Retinal pigment epithelial cell (primary cell): ENCODE measurements around the gene EIF6.

Source experiments
- DNase-seq: peaks from one replicate; pipeline ENCODE4 v3.0.0-alpha.2; 2010; ENCODE audit warnings: low read depth
- H3K4me3 ChIP-seq: 2 replicates; pipeline ENCODE4 v1.5.1; 2011; ENCODE audit warnings: mild to moderate bottlenecking, low read length, control low read depth, moderate library complexity
- TF ChIP-seq, protein P1 (sequence below): conservative IDR thresholded peaks from 2 replicates; pipeline ENCODE4 v1.5.1; 2011; ENCODE audit warnings: low read depth, low read length, control low read depth, inconsistent platforms

The EIF6 gene

DNA sequence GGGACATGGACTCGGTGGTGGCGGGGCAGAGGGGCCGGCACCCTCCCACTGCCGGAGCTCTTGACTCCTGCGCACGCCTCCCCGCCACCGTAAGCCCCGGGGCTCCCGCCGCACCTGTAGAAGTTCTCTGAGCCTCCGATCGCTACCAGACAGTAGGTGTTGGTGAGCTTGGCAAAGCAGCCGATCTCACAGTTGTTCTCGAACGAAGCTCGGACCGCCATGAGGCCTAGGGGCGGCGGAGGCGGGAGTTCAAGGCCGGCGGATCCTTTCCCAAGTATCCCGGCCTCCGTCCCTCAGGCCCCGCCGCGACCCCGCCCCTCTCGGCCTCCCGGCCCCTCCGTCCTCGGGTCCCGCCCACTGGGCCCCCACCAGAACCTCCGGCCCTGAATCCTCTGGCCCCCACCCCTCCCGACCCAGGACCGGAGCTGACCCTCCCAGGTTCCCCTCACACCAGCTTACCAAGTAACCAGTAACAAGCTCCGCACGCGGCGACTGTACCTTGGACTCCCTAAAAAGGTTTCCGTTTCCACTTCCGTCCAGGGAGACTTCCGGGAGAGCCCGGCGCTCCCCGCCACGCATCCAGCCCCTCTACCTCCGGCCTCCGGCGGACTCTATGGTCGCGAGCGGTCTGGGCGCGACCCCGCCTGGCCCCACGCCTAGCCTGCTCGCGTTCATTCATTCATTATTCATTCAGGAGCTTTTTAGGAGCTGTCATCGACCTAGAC, at the start of gene EIF6:
Gene EIF6, minus strand, starts transcription at position 506 of the 725 bp plus-strand sequence. Its CDS starts 285 bp downstream, at position 221.
- TF ChIP-seq, protein P1, sequence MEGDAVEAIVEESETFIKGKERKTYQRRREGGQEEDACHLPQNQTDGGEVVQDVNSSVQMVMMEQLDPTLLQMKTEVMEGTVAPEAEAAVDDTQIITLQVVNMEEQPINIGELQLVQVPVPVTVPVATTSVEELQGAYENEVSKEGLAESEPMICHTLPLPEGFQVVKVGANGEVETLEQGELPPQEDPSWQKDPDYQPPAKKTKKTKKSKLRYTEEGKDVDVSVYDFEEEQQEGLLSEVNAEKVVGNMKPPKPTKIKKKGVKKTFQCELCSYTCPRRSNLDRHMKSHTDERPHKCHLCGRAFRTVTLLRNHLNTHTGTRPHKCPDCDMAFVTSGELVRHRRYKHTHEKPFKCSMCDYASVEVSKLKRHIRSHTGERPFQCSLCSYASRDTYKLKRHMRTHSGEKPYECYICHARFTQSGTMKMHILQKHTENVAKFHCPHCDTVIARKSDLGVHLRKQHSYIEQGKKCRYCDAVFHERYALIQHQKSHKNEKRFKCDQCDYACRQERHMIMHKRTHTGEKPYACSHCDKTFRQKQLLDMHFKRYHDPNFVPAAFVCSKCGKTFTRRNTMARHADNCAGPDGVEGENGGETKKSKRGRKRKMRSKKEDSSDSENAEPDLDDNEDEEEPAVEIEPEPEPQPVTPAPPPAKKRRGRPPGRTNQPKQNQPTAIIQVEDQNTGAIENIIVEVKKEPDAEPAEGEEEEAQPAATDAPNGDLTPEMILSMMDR, result no peak
- peak; percentile 59 for DNase-seq
- H3K4me3 ChIP-seq, result peak within 1 kb of the TSS; percentile 84

DNA sequence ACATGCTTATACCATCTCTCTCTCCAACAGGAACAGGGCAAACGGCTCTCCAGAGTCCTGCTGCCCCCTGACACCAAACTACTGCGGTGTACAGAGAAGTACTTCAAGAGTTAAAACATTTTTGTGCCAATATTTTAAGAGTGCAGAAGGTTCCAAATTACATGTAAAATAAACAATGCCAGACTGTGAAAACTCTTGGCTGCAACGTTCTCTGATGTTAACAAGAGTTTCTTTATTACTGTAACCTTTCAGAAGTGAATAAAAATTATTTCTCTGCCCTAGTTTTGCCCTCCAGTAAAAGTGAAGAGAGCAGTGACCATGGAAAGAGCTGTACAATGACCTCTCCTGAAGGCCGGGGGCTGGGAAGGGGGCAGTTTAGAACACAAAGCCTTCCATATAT, 49.0 kb upstream of the EIF6 start:
- TF ChIP-seq, protein P1, result no peak
- H3K4me3 ChIP-seq, result no peak overlapping the region
- no peak for DNase-seq

DNA sequence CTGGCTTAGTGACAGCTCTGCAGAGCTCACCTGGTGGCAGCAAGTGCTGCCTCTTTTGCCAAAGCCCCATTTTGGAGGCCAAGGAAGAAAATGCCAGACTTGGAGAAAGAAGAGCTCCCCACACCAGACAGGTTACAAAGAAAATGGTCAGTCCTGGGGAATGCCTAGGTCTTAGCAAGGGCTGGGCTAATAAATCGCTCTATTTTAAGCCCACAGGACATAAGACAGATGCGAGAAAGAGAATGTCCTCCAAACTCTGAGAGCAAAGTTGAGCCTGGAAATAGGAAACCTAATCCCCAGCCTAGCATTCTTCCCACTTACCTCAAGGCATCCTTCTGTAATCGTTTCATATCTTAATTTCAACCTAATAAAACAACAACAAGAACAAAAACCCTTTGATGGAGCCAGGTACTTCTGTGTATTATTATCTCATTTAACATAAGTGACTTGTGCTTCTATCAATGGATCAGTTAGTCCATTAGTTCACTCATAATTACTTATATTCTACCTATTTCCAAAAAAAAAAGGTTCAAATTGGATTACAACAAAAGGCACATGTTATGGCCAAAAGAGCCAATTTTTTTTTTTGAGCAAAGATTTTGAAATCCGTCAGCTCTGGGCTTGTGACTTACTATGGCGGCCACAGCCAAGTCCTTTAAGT, 48.1 kb upstream of the EIF6 start:
- H3K4me3 ChIP-seq, result no peak overlapping the region
- TF ChIP-seq, protein P1, result no peak
- no peak for DNase-seq

DNA sequence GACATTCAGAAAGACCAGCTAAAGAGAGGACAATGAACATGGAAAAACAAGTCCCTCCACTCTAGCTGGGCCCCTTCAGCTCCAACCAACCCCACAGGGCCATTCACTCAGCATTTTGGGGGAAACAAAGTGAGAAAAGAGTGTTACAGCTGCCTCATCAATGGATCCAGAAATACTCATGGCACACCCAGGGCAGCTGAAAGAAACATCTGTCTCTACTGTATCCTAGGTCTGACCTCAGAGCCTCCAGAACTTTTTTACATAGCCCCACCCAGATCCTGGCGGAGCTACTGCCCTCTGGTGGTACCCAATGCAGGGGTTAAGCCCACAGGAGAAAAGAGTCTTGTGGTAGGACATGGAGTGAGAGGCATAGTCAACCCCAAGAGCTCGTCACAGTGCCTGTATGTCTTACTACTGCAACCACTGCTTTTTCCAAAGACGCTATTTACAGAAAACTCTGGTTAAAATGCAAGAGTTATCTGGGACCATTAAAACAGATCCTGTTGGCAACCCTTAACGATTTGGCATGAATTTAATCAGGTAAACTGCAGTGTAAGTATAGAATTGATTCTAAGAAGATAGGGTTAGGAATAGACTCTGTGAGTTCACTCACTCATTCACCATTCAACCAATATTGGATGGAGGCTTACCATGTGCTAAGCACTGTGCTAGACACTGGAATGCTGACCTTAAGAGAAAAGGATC, 45.0 kb upstream of the EIF6 start:
- DNase-seq, result no peak
- TF ChIP-seq, protein P1, result peak; percentile 81
- H3K4me3 ChIP-seq, result no peak overlapping the region

DNA sequence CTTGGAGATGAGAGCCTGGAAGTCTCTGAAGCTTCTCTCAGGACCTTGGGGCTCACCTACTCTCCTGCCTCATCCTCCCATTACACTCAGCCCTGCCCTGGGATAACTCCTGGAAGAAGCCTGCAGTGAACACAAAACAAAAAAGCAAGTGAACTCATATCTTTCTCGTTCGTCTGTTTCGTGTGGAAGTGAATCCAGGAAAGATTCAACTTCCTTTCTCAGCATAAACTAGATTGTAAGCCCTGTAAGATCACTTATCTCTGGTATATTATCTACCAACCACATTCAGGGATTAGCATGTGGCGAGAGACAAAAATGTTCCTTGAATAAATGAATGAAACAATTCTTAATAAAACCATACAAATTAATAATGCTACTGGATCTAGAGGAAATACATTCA, 44.1 kb upstream of the EIF6 start:
- no peak overlapping the region for H3K4me3 ChIP-seq
- DNase-seq, result no peak
- TF ChIP-seq, protein P1, result no peak

DNA sequence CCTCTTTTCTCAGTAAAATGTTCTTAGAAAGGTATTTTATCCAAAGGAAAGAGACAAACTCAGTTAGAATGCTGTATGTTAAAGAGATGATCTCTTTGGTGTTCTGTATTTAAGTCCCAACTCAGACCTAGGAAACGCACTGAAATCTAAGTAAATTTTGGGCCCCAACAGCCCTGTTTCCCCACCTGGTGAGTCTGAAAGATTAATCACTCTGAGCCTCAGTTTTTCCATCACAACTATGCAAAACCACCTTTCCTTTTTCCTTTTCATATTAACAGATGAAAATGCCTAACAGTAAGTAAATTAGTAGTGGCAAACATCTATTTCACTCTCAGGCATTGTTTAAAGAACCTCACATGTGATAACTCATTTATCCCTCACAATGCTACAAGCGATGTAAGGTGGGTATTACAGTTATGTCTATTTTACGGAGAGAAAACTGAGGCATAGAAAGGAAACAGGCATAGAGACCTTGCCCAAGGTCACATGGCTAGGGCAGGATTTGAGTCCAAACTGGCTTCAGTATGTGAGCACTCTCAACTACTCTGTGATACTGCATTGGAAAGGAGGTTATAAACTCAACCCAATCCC, 43.6 kb upstream of the EIF6 start:
- no peak overlapping the region for H3K4me3 ChIP-seq
- no peak for DNase-seq
- TF ChIP-seq, protein P1, result no peak
